H1 (cell line): ENCODE data around the gene GRM7. TPM values are rescaled to one million over a fixed set of nuclear protein-coding genes. Genes with fewer than 3 reads are reported as not detected.

ENCODE experiments used
- CTCF ChIA-PET: fragments of 300-600 bp; sonication (Branson Sonifier 250); formaldehyde crosslinking; loops from one replicate; lab custom pipeline; 2021; ENCODE audit not compliant: partially characterized antibody; lab: Charles Lee
- POLR2A ChIA-PET: fragments of 300-600 bp; sonication (Branson Sonifier 250); formaldehyde crosslinking; loops from one replicate; lab custom pipeline; 2021; ENCODE audit warnings: inconsistent platforms; ENCODE audit not compliant: partially characterized antibody; lab: Charles Lee
- DNase-seq, 2 experiments: peaks; one replicate each; pipeline versions ENCODE4 v3.0.0 to v3.0.0-alpha.2; 2010 to 2022; ENCODE audit warnings: low spot score in 2 of 2, low read depth in 1 of 2, mixed read lengths in 1 of 2
- FAIRE-seq: peaks from 2 replicates; lab custom pipeline; 2011; peaks lifted over from hg19 to GRCh38; lab: Jason Lieb, UNC
- H2AFZ ChIP-seq: 2 replicates; pipeline ENCODE4 v1.8.1; 2012; ENCODE audit warnings: low read length, inconsistent platforms
- H2AK5ac ChIP-seq: 2 replicates; pipeline ENCODE4 v1.6.1; 2013; ENCODE audit warnings: low read depth, low read length
- H2BK120ac ChIP-seq: replicated peaks from 2 replicates; pipeline ENCODE3; 2013; ENCODE audit warnings: low read depth, low read length, inconsistent platforms
- H2BK12ac ChIP-seq: 2 replicates; pipeline ENCODE4 v1.6.1; 2013; ENCODE audit warnings: low read depth, low read length
- H2BK15ac ChIP-seq: 2 replicates; pipeline ENCODE4 v1.6.1; 2013; ENCODE audit warnings: low read length
- H2BK20ac ChIP-seq: 2 replicates; pipeline ENCODE4 v1.6.1; 2013; ENCODE audit warnings: low read length
- H2BK5ac ChIP-seq: 2 replicates; pipeline ENCODE4 v1.6.1; 2013; ENCODE audit warnings: low read depth, low read length
- H3K14ac ChIP-seq: 2 replicates; pipeline ENCODE4 v1.6.1; 2013; ENCODE audit warnings: inconsistent platforms; ENCODE audit not compliant: insufficient read length
- H3K18ac ChIP-seq: 2 replicates; pipeline ENCODE4 v1.6.1; 2013; ENCODE audit warnings: low read length; ENCODE audit errors: extremely low read depth
- H3K23ac ChIP-seq: 2 replicates; pipeline ENCODE4 v1.6.1; 2013; ENCODE audit warnings: inconsistent platforms; ENCODE audit not compliant: insufficient read length
- H3K23me2 ChIP-seq: 2 replicates; pipeline ENCODE4 v1.6.1; 2013; ENCODE audit warnings: low read depth, low read length
- H3K27ac ChIP-seq: 2 replicates; pipeline ENCODE4 v1.6.1; 2011; ENCODE audit warnings: low read depth, low read length, inconsistent platforms
- H3K27me3 ChIP-seq, 4 experiments: replicated peaks in 1 of 4; 1 replicate in 1 of 4; 2 replicates in 3 of 4; pipeline versions ENCODE4 v1.6.1 to v1.8.1; 2011 to 2013; ENCODE audit warnings: low read length in 3 of 4, mild to moderate bottlenecking in 3 of 4, inconsistent platforms in 2 of 4, mixed read lengths in 2 of 4, moderate library complexity in 1 of 4; ENCODE audit not compliant: control insufficient read depth in 3 of 4, insufficient read depth in 3 of 4; ENCODE audit errors: extremely low read depth in 1 of 4
- H3K36me3 ChIP-seq, 4 experiments: 2 replicates each; pipeline versions ENCODE4 v1.6.1 to v1.8.1; 2011 to 2013; ENCODE audit warnings: mild to moderate bottlenecking in 4 of 4, low read length in 3 of 4, moderate library complexity in 2 of 4, control low read depth in 1 of 4, inconsistent platforms in 1 of 4; ENCODE audit not compliant: insufficient read depth in 4 of 4, control insufficient read depth in 2 of 4
- H3K4ac ChIP-seq: replicated peaks from 2 replicates; pipeline ENCODE3; 2013; ENCODE audit warnings: low read length, low read depth, mixed read lengths, inconsistent platforms; ENCODE audit not compliant: insufficient read length
- H3K4me1 ChIP-seq, 4 experiments: replicated peaks in 1 of 4; 1 replicate in 1 of 4; 2 replicates in 3 of 4; pipeline versions ENCODE4 v1.6.1 to v1.8.1; 2011 to 2013; ENCODE audit warnings: low read length in 3 of 4, inconsistent platforms in 2 of 4, mixed read lengths in 1 of 4; ENCODE audit not compliant: insufficient read depth in 4 of 4, control insufficient read depth in 3 of 4
- H3K4me2 ChIP-seq, 2 experiments: 2 replicates each; pipeline versions ENCODE4 v1.6.1 to v1.8.1; 2011 to 2013; ENCODE audit warnings: low read depth in 2 of 2, low read length in 2 of 2, control low read depth in 1 of 2, inconsistent platforms in 1 of 2, mild to moderate bottlenecking in 1 of 2; ENCODE audit not compliant: insufficient read depth in 1 of 2
- H3K4me3 ChIP-seq, 4 experiments: fragments of 200-600, 300-600 bp in 1 of 4; sonication (generic), shearing (Covaris generic), sonication (Bioruptor Twin) in 1 of 4; 2 replicates each; pipeline versions ENCODE4 v1.5.1 to v1.8.1; 2011 to 2016; ENCODE audit warnings: low read length in 4 of 4, low read depth in 3 of 4, control low read depth in 2 of 4, inconsistent platforms in 2 of 4, mild to moderate bottlenecking in 2 of 4, mixed read lengths in 1 of 4, moderate library complexity in 1 of 4; ENCODE audit not compliant: insufficient read depth in 2 of 4; ENCODE audit errors: extremely low read depth in 1 of 4
- H3K56ac ChIP-seq: replicated peaks from 2 replicates; pipeline ENCODE3; 2013; ENCODE audit warnings: low read depth, mild to moderate bottlenecking, mixed read lengths, low read length, inconsistent platforms; ENCODE audit not compliant: insufficient read length
- H3K79me1 ChIP-seq: 2 replicates; pipeline ENCODE4 v1.6.1; 2013; ENCODE audit warnings: low read depth, low read length, control low read depth
- H3K79me2 ChIP-seq, 2 experiments: 2 replicates each; pipeline versions ENCODE4 v1.6.1 to v1.8.1; 2012 to 2013; ENCODE audit warnings: low read length in 2 of 2, mild to moderate bottlenecking in 2 of 2, inconsistent platforms in 1 of 2; ENCODE audit not compliant: insufficient read depth in 2 of 2, control insufficient read depth in 1 of 2
- H3K9ac ChIP-seq, 4 experiments: replicated peaks in 1 of 4; 1 replicate in 1 of 4; 2 replicates in 3 of 4; pipeline versions ENCODE4 v1.6.1 to v1.8.1; 2011 to 2013; ENCODE audit warnings: low read depth in 3 of 4, low read length in 3 of 4, control low read depth in 2 of 4, mild to moderate bottlenecking in 2 of 4, moderate library complexity in 2 of 4, inconsistent platforms in 1 of 4; ENCODE audit errors: extremely low read depth in 1 of 4
- H3K9me3 ChIP-seq, 2 experiments: 2 replicates each; pipeline versions ENCODE4 v1.6.1 to v1.8.1; 2012 to 2013; ENCODE audit warnings: mild to moderate bottlenecking in 2 of 2, moderate library complexity in 2 of 2, control low read depth in 1 of 2, inconsistent platforms in 1 of 2, low read depth in 1 of 2, low read length in 1 of 2, mixed read lengths in 1 of 2; ENCODE audit not compliant: insufficient read depth in 2 of 2
- H4K20me1 ChIP-seq, 2 experiments: replicated peaks in 1 of 2; 2 replicates each; pipeline versions ENCODE3 to v1.8.1; 2011 to 2013; ENCODE audit warnings: inconsistent platforms in 2 of 2, low read length in 2 of 2, mild to moderate bottlenecking in 1 of 2; ENCODE audit not compliant: insufficient read depth in 2 of 2, control insufficient read depth in 1 of 2
- H4K5ac ChIP-seq: 2 replicates; pipeline ENCODE4 v1.6.1; 2013; ENCODE audit warnings: low read length, low read depth, mixed read lengths, inconsistent platforms; ENCODE audit not compliant: insufficient read length
- H4K8ac ChIP-seq: 2 replicates; pipeline ENCODE4 v1.8.0; 2013; ENCODE audit warnings: mild to moderate bottlenecking, moderate library complexity, low read length, inconsistent platforms; ENCODE audit not compliant: insufficient read depth; ENCODE audit errors: extremely low read depth
- H4K91ac ChIP-seq: replicated peaks from 2 replicates; pipeline ENCODE3; 2013; ENCODE audit warnings: low read length, mixed read lengths, inconsistent platforms; ENCODE audit not compliant: insufficient read length
- ATF2 ChIP-seq: IDR thresholded peaks from 2 replicates; pipeline ENCODE4 v1.6.1; 2012; ENCODE audit warnings: low read length, inconsistent platforms
- BACH1 ChIP-seq: IDR thresholded peaks from 2 replicates; pipeline ENCODE4 v1.6.1; 2012; ENCODE audit warnings: low read length, improper control_type of control experiment
- BRCA1 ChIP-seq: IDR thresholded peaks from 2 replicates; pipeline ENCODE4 v1.6.1; 2012; ENCODE audit warnings: low read depth, low read length, improper control_type of control experiment
- CHD2 ChIP-seq: IDR thresholded peaks from 2 replicates; pipeline ENCODE4 v1.6.1; 2012; ENCODE audit warnings: low read length, improper control_type of control experiment
- CTBP2 ChIP-seq: IDR thresholded peaks from 2 replicates; pipeline ENCODE4 v1.7.0; 2011; ENCODE audit warnings: borderline replicate concordance, mild to moderate bottlenecking, moderate library complexity, mixed read lengths, low read length; ENCODE audit not compliant: insufficient read depth, insufficient read length
- NRF1 ChIP-seq: IDR thresholded peaks from 2 replicates; pipeline ENCODE4 v1.6.1; 2011; ENCODE audit warnings: mild to moderate bottlenecking, low read depth, low read length, improper control_type of control experiment
- POU5F1 ChIP-seq: IDR thresholded peaks from 2 replicates; pipeline ENCODE4 v1.6.1; 2011; ENCODE audit warnings: low read depth, mild to moderate bottlenecking, low read length, moderate library complexity
- RFX5 ChIP-seq: IDR thresholded peaks from 2 replicates; pipeline ENCODE4 v1.6.1; 2011; ENCODE audit warnings: low read depth, low read length, improper control_type of control experiment, borderline replicate concordance
- SP1 ChIP-seq: IDR thresholded peaks from 2 replicates; pipeline ENCODE4 v1.6.1; 2011; ENCODE audit warnings: low read depth, low read length
- SP2 ChIP-seq: IDR thresholded peaks from 2 replicates; pipeline ENCODE4 v1.6.1; 2012; ENCODE audit warnings: mild to moderate bottlenecking, low read length, inconsistent platforms
- WGBS, 2 experiments: shearing (Covaris generic) in 1 of 2; methylation state at CpG; one replicate each; pipeline versions ENCODE4 v1.1.6 to v1.1.7; 2013 to 2015; ENCODE audit warnings: low lambda C conversion rate in 2 of 2, mixed read lengths in 2 of 2, inconsistent platforms in 1 of 2, low coverage in 1 of 2, missing lambda C conversion rate in 1 of 2; ENCODE audit not compliant: insufficient replicate concordance in 2 of 2, insufficient coverage in 1 of 2, insufficient read length in 1 of 2; ENCODE audit errors: extremely low coverage in 1 of 2, missing lambda C conversion rate in 1 of 2; 5-methylcytosine and 5-hydroxymethylcytosine counted together
- polyA plus RNA-seq, 7 experiments: library from polyadenylated mRNA; depleted of rRNA in 3 of 7; stranded (reverse) in 5 of 7; unstranded in 2 of 7; fragments of >200 nt in 5 of 7; fragments of 200-250 nt in 2 of 7; gene quantifications; 1 replicate in 5 of 7; 2 replicates in 1 of 7; 4 replicates in 1 of 7; pipeline versions ENCODE4 v1.2.1 to v1.2.3, GENCODE V29; 2011 to 2013; ENCODE audit warnings: missing spikeins in 2 of 7, mixed read lengths in 2 of 7
- total RNA-seq: library from RNA; stranded (reverse); fragmentation: NEBNext Ultra II Directional; extraction: Animal tissue kit (Norgen Biotek cat#: 25700); gene quantifications from 2 replicates; pipeline ENCODE4 v1.2.1, GENCODE V29; 2021
- TF ChIP-seq, protein P1 (sequence below): IDR thresholded peaks from 2 replicates; pipeline ENCODE4 v1.6.1; 2012; ENCODE audit warnings: inconsistent platforms

The GRM7 gene
- total and polyA plus RNA-seq, 2 of the 8 experiments (the other 6 are each of a cell fraction or from before 2014, with no cell fraction given) = 0.17 to 0.24 TPM

- Histone ChIP-seq H3K36me3 (no peaks in the 10 kb centered on the region), H4K91ac (no peak overlapping the region), H2BK120ac (no peak overlapping the region), H2BK12ac (no peak overlapping the region), H3K27ac (no peak overlapping the region), H2AFZ (no peak overlapping the region), H3K4me2 (no peak overlapping the region), H4K8ac (no peak overlapping the region), H3K79me2 (no peaks in the 10 kb centered on the region), H3K23ac (no peak overlapping the region), H3K4me1 (no peaks in the 10 kb centered on the region), H3K79me1 (no peaks in the 10 kb centered on the region), H3K4ac (no peak overlapping the region), H3K23me2 (no peaks in the 10 kb centered on the region), H3K27me3 (no peaks in the 10 kb centered on the region), H3K9ac (no peak overlapping the region), H3K56ac (no peak overlapping the region), H2BK5ac (no peak overlapping the region), H3K18ac (no peak overlapping the region), H3K14ac (no peak overlapping the region), H2AK5ac (no peak overlapping the region), H3K9me3 (no peaks in the 10 kb centered on the region), H4K5ac (no peak overlapping the region), H2BK15ac (no peak overlapping the region), H2BK20ac (no peak overlapping the region), H4K20me1 (no peaks in the 10 kb centered on the region), H3K4me3 (no peak overlapping the region)
- POLR2A ChIA-PET = no interaction called here
- DNase-seq (no peak), FAIRE-seq (no peak)
- CTCF ChIA-PET = interaction anchor here (0.8 to 0.9 kb wide), 2 partner anchors 98 to 199 kb away, joined by 3 read pairs; no protein-coding TSS in a partner anchor
- WGBS, 2 experiments = 83% methylated on average over 3 of the region's 3 CpGs; no CpG with 5 or more reads in 1 of the 2 experiments
- TF ChIP-seq BRCA1 = no peak
- no peak for TF ChIP-seq CTBP2
- no peak for TF ChIP-seq BACH1
- no peak for TF ChIP-seq CHD2
- TF ChIP-seq RFX5 = no peak
- TF ChIP-seq, protein P1, sequence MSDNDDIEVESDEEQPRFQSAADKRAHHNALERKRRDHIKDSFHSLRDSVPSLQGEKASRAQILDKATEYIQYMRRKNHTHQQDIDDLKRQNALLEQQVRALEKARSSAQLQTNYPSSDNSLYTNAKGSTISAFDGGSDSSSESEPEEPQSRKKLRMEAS = no peak
- TF ChIP-seq SP1 = no peak
- no peak for TF ChIP-seq ATF2
- no peak for TF ChIP-seq POU5F1
- no peak for TF ChIP-seq NRF1
- TF ChIP-seq SP2 = no peak
Observed at GRCh38 chr3:7518026-7518425, 657.1 kb downstream of the GRM7 start.
